Activated T-helper 1 cell treated with anti-CD3 and anti-CD28 coated beads, Interleukin-2, amount 50 U/mL, for 16 hours (primary cell): Measurements from ENCODE around the gene ZNF446.
"Not testable (repeated sequence)": the region's sequence is repeated elsewhere in the genome, so short reads cannot be mapped to it uniquely, and the experiment has no call there.

Experiments used
- DNase-seq, 2 donors: peaks; one replicate each; pipeline ENCODE4 v3.0.0-alpha.2; 2020; ENCODE audit warnings: low read depth in 1 of 2, low spot score in 1 of 2

ZNF446 gene

GRCh38 chr19:58469241-58470013 is 6.7 kb upstream of the ZNF446 start:
- DNase-seq = no peak

GRCh38 chr19:58470837-58471543 is 5.2 kb upstream of the ZNF446 start:
- DNase-seq = not testable (repeated sequence)

GRCh38 chr19:58471736-58472135 is 4.4 kb upstream of the ZNF446 start:
- DNase-seq = no peak

GRCh38 chr19:58473775-58474174 is 2.4 kb upstream of the ZNF446 start:
- no peak for DNase-seq

- no peak for DNase-seq
Measured at GRCh38 chr19:58474291-58474996, 1.7 kb upstream of the ZNF446 start.

- DNase-seq = no peak
Measured at GRCh38 chr19:58474997-58475713, 997 bp upstream of the ZNF446 start.

- DNase-seq = no peak
Measured at GRCh38 chr19:58476498-58477015, 405 bp downstream of the ZNF446 start.

GRCh38 chr19:58477130-58477529 is 978 bp downstream of the ZNF446 start:
- no peak for DNase-seq

- no peak for DNase-seq
Measured at GRCh38 chr19:58477871-58478270, 1.7 kb downstream of the ZNF446 start.

GRCh38 chr19:58479303-58479702 is 3.2 kb downstream of the ZNF446 start:
- DNase-seq = no peak

GRCh38 chr19:58479736-58480480 is 3.8 kb downstream of the ZNF446 start:
- DNase-seq = no peak

- DNase-seq = no peak
Measured at GRCh38 chr19:58480481-58480830, 4.3 kb downstream of the ZNF446 start.

GRCh38 chr19:58480831-58481230 is 4.7 kb downstream of the ZNF446 start:
- DNase-seq = no peak

- no peak for DNase-seq
Measured at GRCh38 chr19:58482372-58482771, 6.2 kb downstream of the ZNF446 start.

- no peak for DNase-seq
Measured at GRCh38 chr19:58483776-58484175, 7.6 kb downstream of the ZNF446 start.

GRCh38 chr19:58484349-58484748 is 8.2 kb downstream of the ZNF446 start:
- not testable (repeated sequence) for DNase-seq

- DNase-seq = no peak
Measured at GRCh38 chr19:58491393-58491792, 15.2 kb downstream of the ZNF446 start.

- no peak for DNase-seq
Measured at GRCh38 chr19:58492265-58492664, 16.1 kb downstream of the ZNF446 start.

- no peak for DNase-seq
Measured at GRCh38 chr19:58497634-58498170, 21.6 kb downstream of the ZNF446 start.

- DNase-seq = no peak
Measured at GRCh38 chr19:58498316-58499020, 22.3 kb downstream of the ZNF446 start.
